Superior temporal gyrus (tissue), 1 donor: ENCODE data around the gene BSG.
A peak's percentile ranks its signal among the peaks of the same experiment; 100 is the strongest.
"Not testable (repeated sequence)": the region's sequence is repeated elsewhere in the genome, so short reads cannot be mapped to it uniquely, and the experiment has no call there.

Source experiments
- DNase-seq: peaks from one replicate; pipeline ENCODE4 v3.0.0-alpha.2; 2016; ENCODE audit errors: extremely low spot score

The BSG gene

GRCh38 chr19:604355-604754 lies 32.0 kb downstream of the BSG start:
- DNase-seq: no peak

GRCh38 chr19:605061-605971 lies 32.9 kb downstream of the BSG start:
- not testable (repeated sequence) for DNase-seq

GRCh38 chr19:607301-608154 lies 35.1 kb downstream of the BSG start:
- peak; percentile 12 for DNase-seq

GRCh38 chr19:608155-609003 lies 36.0 kb downstream of the BSG start:
- DNase-seq: no peak

- DNase-seq: peak; percentile 78
These were observed 36.6 kb downstream of the BSG start for GRCh38 chr19:609004-609346.

- no peak for DNase-seq
These were observed 37.8 kb downstream of the BSG start for GRCh38 chr19:610071-610800.

- no peak for DNase-seq
These were observed 38.5 kb downstream of the BSG start for GRCh38 chr19:610801-611480.

- peak; percentile 10 for DNase-seq
These were observed 39.1 kb downstream of the BSG start for GRCh38 chr19:611481-611868.

GRCh38 chr19:612941-613340 lies 40.5 kb downstream of the BSG start:
- DNase-seq: no peak

GRCh38 chr19:613732-614567 lies 41.6 kb downstream of the BSG start:
- DNase-seq: no peak

- peak; percentile 8 for DNase-seq
These were observed 43.2 kb downstream of the BSG start for GRCh38 chr19:615619-616018.

- DNase-seq: no peak
These were observed 43.8 kb downstream of the BSG start for GRCh38 chr19:616062-616700.

- no peak for DNase-seq
These were observed 44.5 kb downstream of the BSG start for GRCh38 chr19:616747-617526.

GRCh38 chr19:617551-618246 lies 45.3 kb downstream of the BSG start:
- no peak for DNase-seq

- no peak for DNase-seq
These were observed 45.8 kb downstream of the BSG start for GRCh38 chr19:618247-618619.

GRCh38 chr19:618674-619285 lies 46.4 kb downstream of the BSG start:
- no peak for DNase-seq

GRCh38 chr19:619286-620002 lies 47.0 kb downstream of the BSG start:
- no peak for DNase-seq
